Adipocyte (in vitro differentiated cells): Measurements from ENCODE around the gene DGKZ.
A peak's percentile ranks its signal among the peaks of the same experiment; 100 is the strongest.

Experiments used
- DNase-seq: peaks from one replicate; pipeline ENCODE4 v3.0.0-alpha.2; 2015; ENCODE audit warnings: low read depth
- H3K27me3 ChIP-seq: replicated peaks from 2 replicates; pipeline ENCODE4 v1.7.0; 2013; ENCODE audit warnings: mild to moderate bottlenecking, low read length, moderate library complexity; ENCODE audit not compliant: control insufficient read depth, insufficient read depth
- H3K36me3 ChIP-seq: 2 replicates; pipeline ENCODE4 v1.7.0; 2013; ENCODE audit warnings: low read length, mild to moderate bottlenecking, moderate library complexity; ENCODE audit not compliant: control insufficient read depth, insufficient read depth, severe bottlenecking
- H3K4me1 ChIP-seq: 2 replicates; pipeline ENCODE4 v1.7.0; 2013; ENCODE audit warnings: mild to moderate bottlenecking, low read length, moderate library complexity; ENCODE audit not compliant: control insufficient read depth, insufficient read depth
- H3K4me3 ChIP-seq: 2 replicates; pipeline ENCODE4 v1.7.0; 2013; ENCODE audit warnings: mild to moderate bottlenecking, low read length, moderate library complexity
- H3K9ac ChIP-seq: 2 replicates; pipeline ENCODE4 v1.7.0; 2013; ENCODE audit warnings: mild to moderate bottlenecking, low read length, moderate library complexity
- H3K9me3 ChIP-seq: 2 replicates; pipeline ENCODE4 v1.7.0; 2013; ENCODE audit warnings: mild to moderate bottlenecking, low read length, moderate library complexity; ENCODE audit not compliant: control insufficient read depth

The DGKZ gene

GRCh38 chr11:46383974-46384701 lies 36.9 kb downstream of the DGKZ start:
- H3K4me1 ChIP-seq, result peaks cover 2% of the 10 kb centered on the region
- H3K36me3 ChIP-seq, result no peaks in the 10 kb centered on the region
- H3K9ac ChIP-seq, result no peak overlapping the region
- H3K9me3 ChIP-seq, result no peaks in the 10 kb centered on the region
- DNase-seq, result no peak
- H3K27me3 ChIP-seq, result peaks cover 6% of the 10 kb centered on the region
- H3K4me3 ChIP-seq, result no peak overlapping the region

DNA sequence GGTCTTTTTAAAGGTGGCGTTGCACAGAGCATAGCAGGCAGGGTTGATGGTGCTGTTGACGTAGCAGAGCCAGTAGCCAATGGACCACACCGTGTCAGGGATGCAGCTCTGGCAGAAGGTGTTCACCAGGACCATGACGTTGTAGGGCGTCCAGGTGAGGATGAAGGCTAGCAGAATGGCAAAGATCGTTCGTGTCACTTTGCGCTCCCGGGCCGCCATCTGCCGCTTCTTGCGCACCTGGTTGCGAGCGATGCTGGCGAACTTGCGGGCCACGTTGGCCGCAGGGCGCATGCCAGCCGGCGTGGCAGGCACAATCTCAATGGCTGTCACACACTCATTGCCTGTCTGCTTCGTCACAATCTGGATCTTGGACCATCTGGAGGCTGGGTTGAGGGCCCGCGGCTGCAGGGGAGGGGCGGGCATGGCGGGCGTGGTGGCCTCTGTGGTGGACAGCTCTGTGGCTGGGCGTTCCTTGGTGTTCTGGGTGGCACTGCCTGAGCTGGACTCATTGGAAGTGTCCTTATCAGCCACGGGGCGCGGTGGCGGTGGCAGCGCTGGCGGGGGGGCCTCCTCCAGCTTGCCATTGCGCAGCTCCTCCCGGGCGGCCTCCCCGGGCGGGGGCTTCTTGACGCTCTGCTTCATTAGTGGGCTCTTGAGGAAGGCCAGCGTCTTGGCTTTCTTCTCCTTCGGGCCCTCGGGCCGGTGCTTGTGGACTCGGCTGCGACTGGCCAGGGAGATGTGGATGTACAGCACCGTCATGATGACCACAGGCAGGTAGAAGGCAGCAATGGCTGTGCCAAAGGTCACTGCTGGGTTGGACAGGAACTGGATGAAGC lies 38.1 kb downstream of the DGKZ start:
- Histone ChIP-seq H3K36me3 (no peaks in the 10 kb centered on the region), H3K27me3 (peaks cover 8% of the 10 kb centered on the region), H3K4me3 (no peak overlapping the region), H3K9ac (no peak overlapping the region), H3K9me3 (no peaks in the 10 kb centered on the region), H3K4me1 (peaks cover 11% of the 10 kb centered on the region)
- DNase-seq, result no peak

- H3K9me3 ChIP-seq, result no peaks in the 10 kb centered on the region
- H3K9ac ChIP-seq, result no peak overlapping the region
- H3K27me3 ChIP-seq, result peaks cover 11% of the 10 kb centered on the region
- H3K4me3 ChIP-seq, result no peak overlapping the region
- peaks cover 13% of the 10 kb centered on the region for H3K4me1 ChIP-seq
- H3K36me3 ChIP-seq, result no peaks in the 10 kb centered on the region
- DNase-seq, result no peak
Measured at GRCh38 chr11:46386005-46386578, 38.8 kb downstream of the DGKZ start.

GRCh38 chr11:46386674-46387073 lies 39.4 kb downstream of the DGKZ start:
- H3K4me1 ChIP-seq, result peaks cover 13% of the 10 kb centered on the region

DNA sequence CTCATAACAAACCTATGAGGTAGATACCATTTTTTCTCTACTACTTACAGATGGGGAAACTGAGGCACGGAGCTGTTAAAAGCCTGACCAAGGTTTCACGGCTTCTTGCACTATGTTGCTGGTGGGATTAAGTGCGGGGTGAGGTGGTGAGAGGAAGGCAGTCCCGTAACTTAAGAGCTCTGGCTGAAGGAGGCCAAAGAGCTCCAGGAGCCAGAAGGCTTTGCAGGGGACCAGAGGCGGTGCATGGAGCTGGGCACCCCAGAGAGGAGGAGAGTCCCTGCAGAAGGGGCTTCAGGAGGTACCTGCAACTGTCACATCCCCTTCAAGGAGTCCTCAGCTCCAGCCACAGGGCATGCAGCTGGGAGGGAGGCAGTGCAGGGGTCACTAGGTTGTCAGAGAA lies 40.2 kb downstream of the DGKZ start:
- Histone ChIP-seq H3K4me3 (no peak overlapping the region), H3K4me1 (peaks cover 13% of the 10 kb centered on the region), H3K9me3 (no peaks in the 10 kb centered on the region), H3K27me3 (peaks cover 11% of the 10 kb centered on the region), H3K9ac (no peak overlapping the region), H3K36me3 (no peaks in the 10 kb centered on the region)
- DNase-seq, result no peak

More at GRCh38 chr11:46386674-46387073, 39.4 kb downstream of the DGKZ start:
- H3K9ac ChIP-seq, result no peak overlapping the region
- no peak overlapping the region for H3K4me3 ChIP-seq
- no peak for DNase-seq
- no peaks in the 10 kb centered on the region for H3K9me3 ChIP-seq
- H3K36me3 ChIP-seq, result no peaks in the 10 kb centered on the region
- peaks cover 11% of the 10 kb centered on the region for H3K27me3 ChIP-seq

- H3K27me3 ChIP-seq, result peaks cover 11% of the 10 kb centered on the region
- H3K9me3 ChIP-seq, result no peaks in the 10 kb centered on the region
- no peak overlapping the region for H3K4me3 ChIP-seq
- DNase-seq, result no peak
- peaks cover 18% of the 10 kb centered on the region for H3K4me1 ChIP-seq
- no peaks in the 10 kb centered on the region for H3K36me3 ChIP-seq
- no peak overlapping the region for H3K9ac ChIP-seq
Measured at GRCh38 chr11:46387919-46388618, 40.8 kb downstream of the DGKZ start.

DNA sequence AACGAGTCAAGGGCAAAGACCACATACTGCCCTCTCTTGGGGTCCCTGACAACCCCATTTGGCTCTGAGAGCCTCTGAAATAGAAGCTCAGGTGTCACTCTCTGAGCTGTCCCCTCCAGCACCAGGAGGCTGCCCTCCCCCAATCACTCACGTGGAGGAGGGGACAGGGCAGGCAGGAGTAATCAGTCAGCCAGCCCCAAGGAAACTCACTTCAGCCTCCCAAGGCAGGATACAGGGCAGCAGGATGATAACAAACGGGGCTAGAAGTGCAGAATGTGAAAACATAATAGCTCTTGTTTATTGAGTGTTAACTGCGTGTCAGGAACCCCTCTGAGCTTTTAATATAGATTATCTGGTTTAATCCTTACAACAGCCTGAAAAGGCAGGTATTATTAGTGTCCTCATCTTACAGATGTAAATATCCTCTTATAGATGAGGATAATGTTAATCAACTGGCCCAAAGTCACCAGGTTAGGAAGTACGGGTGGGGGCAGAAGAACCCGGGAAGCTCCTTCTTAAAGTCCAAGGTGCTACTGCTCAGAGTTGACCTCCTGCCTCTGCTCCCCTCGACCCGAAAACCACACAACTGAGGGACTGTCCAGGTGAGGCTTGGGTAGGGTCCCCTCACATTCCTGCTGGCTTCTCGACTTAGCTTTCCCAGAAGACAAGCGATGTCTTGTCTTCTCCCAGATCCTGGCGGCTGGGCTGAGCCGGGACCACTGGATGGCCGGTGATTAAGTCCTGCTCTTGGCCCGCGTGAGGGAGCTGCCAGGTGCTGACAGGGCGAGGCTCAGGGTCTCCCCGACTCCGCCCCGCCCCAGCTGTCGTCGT lies 41.6 kb downstream of the DGKZ start:
- Histone ChIP-seq H3K9me3 (no peaks in the 10 kb centered on the region), H3K9ac (no peak overlapping the region), H3K4me3 (peak overlapping the region; percentile 80), H3K36me3 (no peaks in the 10 kb centered on the region), H3K4me1 (peaks cover 22% of the 10 kb centered on the region), H3K27me3 (peaks cover 11% of the 10 kb centered on the region)
- no peak for DNase-seq

DNA sequence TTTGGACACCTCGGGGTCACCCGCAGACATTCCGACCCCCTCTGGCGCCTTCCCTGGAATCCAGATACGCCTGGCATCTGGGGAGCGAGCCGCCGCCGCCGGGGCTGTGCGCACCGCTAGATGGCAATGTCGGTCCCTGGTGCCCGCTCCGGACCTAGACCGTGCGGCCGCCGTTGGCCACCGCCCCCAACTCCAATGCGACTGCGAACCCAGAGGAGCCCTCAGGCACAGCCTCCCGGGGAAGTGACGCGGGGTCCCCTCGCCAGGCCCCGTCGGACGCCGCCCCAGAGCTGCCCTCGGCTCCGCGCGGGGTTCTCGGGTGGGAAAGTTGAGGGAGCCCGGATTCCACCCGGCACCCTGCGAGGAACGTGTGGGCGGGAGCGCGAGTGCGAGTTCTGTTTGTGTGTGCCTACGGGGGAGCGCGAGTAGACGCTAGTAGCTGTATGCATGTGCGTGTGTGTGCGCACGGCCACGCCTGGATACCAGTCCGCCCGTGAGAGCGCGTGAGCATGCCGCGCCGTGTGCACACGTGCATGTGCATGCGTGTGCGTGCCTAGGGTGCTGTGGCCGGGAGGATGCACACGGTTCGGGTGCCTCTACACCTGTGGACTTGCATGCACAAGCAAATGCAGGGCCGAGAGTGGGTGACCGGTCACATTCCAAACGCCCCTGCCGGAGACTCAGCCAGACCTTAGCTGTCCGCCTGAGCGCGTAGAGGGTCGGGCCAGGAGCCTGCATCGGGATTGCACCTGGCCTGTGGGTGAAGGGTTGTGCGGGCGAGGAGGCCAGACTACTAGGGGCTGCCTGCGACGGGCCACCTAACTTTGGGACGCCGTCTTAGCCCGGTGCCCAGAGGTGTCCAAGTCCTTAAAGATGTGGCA lies 42.4 kb downstream of the DGKZ start:
- no peak overlapping the region for H3K9ac ChIP-seq
- peak; percentile 91 for DNase-seq
- peaks cover 8% of the 10 kb centered on the region for H3K27me3 ChIP-seq
- H3K4me3 ChIP-seq, result peak overlapping the region; percentile 80
- no peaks in the 10 kb centered on the region for H3K9me3 ChIP-seq
- H3K36me3 ChIP-seq, result no peaks in the 10 kb centered on the region
- peaks cover 22% of the 10 kb centered on the region for H3K4me1 ChIP-seq

GRCh38 chr11:46390331-46391171 lies 43.3 kb downstream of the DGKZ start:
- H3K9ac ChIP-seq, result no peak overlapping the region
- no peaks in the 10 kb centered on the region for H3K9me3 ChIP-seq
- peaks cover 6% of the 10 kb centered on the region for H3K27me3 ChIP-seq
- H3K36me3 ChIP-seq, result peaks cover 6% of the 10 kb centered on the region
- H3K4me3 ChIP-seq, result peak overlapping the region; percentile 80
- H3K4me1 ChIP-seq, result peaks cover 22% of the 10 kb centered on the region
- DNase-seq, result no peak
